H4 (cell line): ENCODE measurements around the gene MAP3K1. TPM values are rescaled to one million over a fixed set of nuclear protein-coding genes. Genes with fewer than 3 reads are reported as not detected.
A peak's percentile ranks its signal among the peaks of the same experiment; 100 is the strongest.

Experiments
- DNase-seq: peaks from one replicate; pipeline ENCODE4 v3.0.0-alpha.2; 2015; ENCODE audit warnings: low spot score
- total RNA-seq: library from RNA; depleted of rRNA; stranded (reverse); fragments of >200 nt; shearing (Covaris generic); gene quantifications from 2 replicates; pipeline ENCODE4 v1.2.3, GENCODE V29; 2014; rRNA removed

The MAP3K1 gene
- total RNA-seq, 1 experiment from 2014 or later = 7.2 TPM

DNA sequence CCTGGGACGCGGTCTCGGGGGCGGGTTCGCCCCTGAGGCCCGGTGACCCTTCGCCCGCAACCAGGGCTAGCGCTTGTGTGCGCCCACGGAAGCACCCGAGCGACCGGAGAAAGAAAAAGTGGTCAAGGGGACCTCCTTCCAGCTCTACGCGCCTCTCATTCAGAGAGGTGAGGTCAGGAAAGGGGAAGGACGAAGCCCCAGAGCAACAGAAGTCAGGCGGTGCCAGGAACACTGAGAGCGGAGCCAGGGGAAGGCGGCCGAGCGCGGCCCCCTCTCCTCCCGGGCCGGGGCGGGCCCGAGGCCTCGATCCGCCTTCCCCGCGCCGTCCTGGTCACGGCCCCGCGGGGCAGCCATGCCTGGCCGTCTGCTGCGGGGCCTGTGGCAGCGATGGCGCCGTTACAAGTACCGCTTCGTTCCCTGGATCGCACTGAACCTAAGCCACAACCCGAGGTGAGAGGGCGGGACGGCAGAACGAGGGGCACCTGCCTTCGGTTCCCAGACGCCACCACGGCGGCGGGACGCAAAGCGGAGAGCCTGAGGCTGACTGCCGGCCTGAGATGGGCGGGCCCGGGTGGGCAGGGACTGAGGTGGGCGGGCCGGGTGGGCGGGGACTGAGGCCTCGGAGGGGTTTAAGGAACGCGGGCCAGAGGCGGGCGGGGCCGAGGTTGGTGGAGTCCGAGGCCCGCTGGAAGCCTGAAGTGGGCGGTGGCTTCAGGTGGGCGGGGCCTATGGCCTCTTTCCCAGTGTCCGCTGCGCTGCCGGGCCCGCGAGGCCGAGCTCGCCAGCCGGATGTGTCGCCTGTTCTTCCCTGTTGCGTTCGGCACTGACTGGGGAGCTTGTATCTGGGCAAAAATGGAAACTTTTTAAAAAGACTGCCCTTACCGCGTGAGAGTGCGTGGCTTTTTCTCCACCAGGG lies 94.2 kb downstream of the MAP3K1 start, which contains the start of gene SETD9:
SETD9 (plus strand) TSS at position 303 of the 916 bp plus-strand sequence; CDS start at position 353, 50 bp downstream.
- peak; percentile 92 for DNase-seq

GRCh38 chr5:56910210-56910965 lies 95.0 kb downstream of the MAP3K1 start:
- no peak for DNase-seq

GRCh38 chr5:56913766-56914165 lies 98.4 kb downstream of the MAP3K1 start:
- DNase-seq = no peak

- DNase-seq = no peak
Observed at GRCh38 chr5:56914678-56915077, 99.3 kb downstream of the MAP3K1 start.

DNA sequence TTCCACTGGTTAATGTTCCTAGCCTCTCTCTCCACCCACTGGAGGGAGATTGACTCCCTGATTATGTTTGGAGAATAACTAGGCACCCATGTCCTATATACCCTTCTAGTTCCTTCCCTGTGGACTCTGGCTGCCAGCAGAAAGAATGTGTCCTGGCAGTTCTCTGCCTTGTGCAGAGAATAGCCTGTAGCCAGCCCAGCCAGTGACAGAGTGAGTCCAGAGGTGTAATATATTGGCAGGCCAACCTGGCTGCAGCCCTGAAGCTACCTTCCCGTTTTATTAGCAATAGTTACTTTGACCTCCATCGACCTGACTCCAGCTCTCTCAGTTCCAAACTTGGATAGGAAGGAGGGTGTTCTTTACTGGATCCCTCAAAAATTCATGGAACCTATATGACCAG lies 102.2 kb downstream of the MAP3K1 start:
- no peak for DNase-seq

GRCh38 chr5:56918054-56918453 lies 102.7 kb downstream of the MAP3K1 start:
- no peak for DNase-seq

GRCh38 chr5:56919942-56920662 lies 104.8 kb downstream of the MAP3K1 start:
- DNase-seq = no peak

- no peak for DNase-seq
Observed at GRCh38 chr5:56922922-56923321, 107.6 kb downstream of the MAP3K1 start.

DNA sequence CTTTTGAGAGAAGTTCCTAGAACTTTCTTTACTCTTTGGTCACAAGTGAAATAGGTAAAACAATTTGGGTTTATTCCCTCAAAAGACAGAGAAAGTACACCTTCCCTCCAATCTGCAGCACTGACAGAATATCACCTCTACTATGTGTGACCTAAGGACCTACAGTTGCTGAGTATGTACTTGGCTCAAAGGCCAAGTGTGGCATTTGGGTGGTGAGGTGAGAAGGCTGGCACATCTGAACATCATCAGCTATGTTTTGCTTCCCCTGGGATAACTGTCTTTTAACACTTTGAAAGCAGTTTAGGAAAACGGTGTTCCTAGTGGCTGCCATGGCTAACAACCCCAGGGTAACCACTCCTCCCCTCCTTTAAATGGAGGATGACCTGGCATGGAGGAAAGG lies 119.0 kb downstream of the MAP3K1 start:
- DNase-seq = no peak

GRCh38 chr5:56938858-56939257 lies 123.5 kb downstream of the MAP3K1 start:
- no peak for DNase-seq

DNA sequence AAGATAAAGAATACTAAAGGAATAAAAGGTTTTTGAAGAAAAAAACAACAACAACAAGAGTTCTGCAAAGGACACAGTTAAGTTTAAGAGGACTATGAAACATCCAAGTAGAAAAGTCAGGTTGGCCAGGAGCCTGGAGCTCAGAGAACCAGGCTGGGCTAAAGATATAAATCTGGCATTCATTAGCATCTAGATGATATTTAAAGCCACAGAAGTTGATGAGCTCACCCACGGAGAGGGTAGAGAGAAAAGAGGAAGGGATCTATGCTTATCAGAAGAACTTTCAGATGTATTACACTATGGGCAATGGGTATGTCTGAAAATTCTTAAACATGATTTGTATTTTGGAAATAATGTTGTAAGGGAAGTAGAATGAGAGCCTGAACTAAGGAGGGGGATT lies 126.6 kb downstream of the MAP3K1 start:
- DNase-seq = no peak

Other genes with a start within 250 kb of the MAP3K1 start
- 24.5 and 29.1 TPM in 2 replicates for gene SETD9, start 94.0 kb downstream of the MAP3K1 start, total RNA-seq
- 47.1 and 51.8 TPM in 2 replicates for gene MIER3, start 136.6 kb downstream of the MAP3K1 start, total RNA-seq